Omental fat pad (tissue), 4 donors: ENCODE data around the gene LASP1. TPM values are rescaled to one million over a fixed set of nuclear protein-coding genes. Genes with fewer than 3 reads are reported as not detected.

ENCODE experiments used
- ATAC-seq: fragments of 150-250 bp; one replicate; pipeline ENCODE4 v1.9.1; 2016; ENCODE audit warnings: mild to moderate bottlenecking, moderate library complexity; ENCODE audit not compliant: low FRiP score
- DNase-seq: peaks from one replicate; pipeline ENCODE4 v3.0.0-alpha.2; 2019; ENCODE audit warnings: low spot score
- small RNA-seq: library from RNA; depleted of rRNA; stranded (forward); fragments of <200 nt; gene quantifications from one replicate; pipeline ENCODE3, GENCODE V24; 2016
- total RNA-seq, 4 donors: library from RNA; depleted of rRNA; stranded (reverse); fragments of >200 nt; gene quantifications; one replicate each; pipeline ENCODE4 v1.1.0, GENCODE V29; 2016
- TF ChIP-seq, protein P1 (sequence below), 3 donors: fragments of 450-650 bp; IDR thresholded peaks; one replicate each; pipeline ENCODE4 v1.5.1; 2016 to 2017; ENCODE audit warnings: antibody characterized with exemption in 3 of 3, mild to moderate bottlenecking in 3 of 3, moderate library complexity in 2 of 3

The LASP1 gene
- total RNA-seq, 4 donors from 2014 or later: 111 to 174 (median 148) TPM

DNA sequence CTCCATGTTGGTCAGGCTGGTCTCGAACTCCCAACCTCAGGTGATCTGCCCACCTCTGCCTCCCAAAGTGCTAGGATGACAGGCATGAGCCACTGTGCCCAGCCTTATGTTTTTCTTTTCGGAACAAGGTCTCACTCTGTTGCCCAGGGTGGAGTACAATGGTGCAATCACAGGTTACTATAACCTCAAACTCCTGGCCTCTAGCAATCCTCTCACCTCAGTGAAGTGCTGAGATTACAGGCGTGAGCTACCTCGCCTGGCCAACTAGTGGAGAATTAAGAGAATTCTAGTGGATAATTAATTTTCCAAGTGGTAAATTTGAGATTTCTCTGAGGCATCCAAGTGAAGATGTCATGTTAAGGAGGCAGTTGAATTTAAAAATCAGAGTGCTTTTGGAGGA is 100.3 kb downstream of the LASP1 start:
- TF ChIP-seq, protein P1, sequence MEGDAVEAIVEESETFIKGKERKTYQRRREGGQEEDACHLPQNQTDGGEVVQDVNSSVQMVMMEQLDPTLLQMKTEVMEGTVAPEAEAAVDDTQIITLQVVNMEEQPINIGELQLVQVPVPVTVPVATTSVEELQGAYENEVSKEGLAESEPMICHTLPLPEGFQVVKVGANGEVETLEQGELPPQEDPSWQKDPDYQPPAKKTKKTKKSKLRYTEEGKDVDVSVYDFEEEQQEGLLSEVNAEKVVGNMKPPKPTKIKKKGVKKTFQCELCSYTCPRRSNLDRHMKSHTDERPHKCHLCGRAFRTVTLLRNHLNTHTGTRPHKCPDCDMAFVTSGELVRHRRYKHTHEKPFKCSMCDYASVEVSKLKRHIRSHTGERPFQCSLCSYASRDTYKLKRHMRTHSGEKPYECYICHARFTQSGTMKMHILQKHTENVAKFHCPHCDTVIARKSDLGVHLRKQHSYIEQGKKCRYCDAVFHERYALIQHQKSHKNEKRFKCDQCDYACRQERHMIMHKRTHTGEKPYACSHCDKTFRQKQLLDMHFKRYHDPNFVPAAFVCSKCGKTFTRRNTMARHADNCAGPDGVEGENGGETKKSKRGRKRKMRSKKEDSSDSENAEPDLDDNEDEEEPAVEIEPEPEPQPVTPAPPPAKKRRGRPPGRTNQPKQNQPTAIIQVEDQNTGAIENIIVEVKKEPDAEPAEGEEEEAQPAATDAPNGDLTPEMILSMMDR (IDR thresholded peaks at IDR 0.05): no peak
- DNase-seq: no peak
- no peak for ATAC-seq

DNA sequence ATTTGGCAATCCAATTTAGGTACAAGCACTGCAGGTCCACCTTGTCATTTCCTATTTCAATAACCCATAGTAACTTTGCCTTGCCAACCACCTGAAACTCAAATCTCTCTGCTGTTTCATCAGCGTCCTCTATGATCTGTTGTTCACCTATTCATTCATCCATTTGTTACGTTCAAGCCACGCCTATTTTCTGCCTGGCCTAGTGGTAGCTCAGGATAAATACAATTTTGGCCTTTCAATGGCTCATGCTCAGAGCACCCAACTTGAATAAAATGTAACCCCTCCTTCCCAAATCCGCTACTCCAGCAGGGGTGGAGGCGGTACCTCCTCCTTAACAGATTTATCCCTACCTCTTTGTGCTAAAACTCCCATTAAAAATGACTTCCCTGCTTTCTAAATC is 100.9 kb downstream of the LASP1 start:
- TF ChIP-seq, protein P1 (IDR thresholded peaks at IDR 0.05): no peak
- DNase-seq (no peak), ATAC-seq (no peak)

Small RNA genes within 50 kb of the gene (small RNA-seq; reads per million reads assigned to genes)
- gene MIR4727 (not detected), gene MIR6779 (not detected), gene SNORA21 (not detected), gene SNORA21B (not detected)

Other genes with a start within 250 kb of the LASP1 start
- gene EPOP, start 195.1 kb upstream of the LASP1 start, total RNA-seq: 1 to 10 TPM in 2 of 4 donors, under 1 TPM in 2; 0.38 to 5.2 (median 1.5) TPM
- gene MLLT6, start 164.8 kb upstream of the LASP1 start, total RNA-seq: 100 to 1,000 TPM in 1 of 4 donors, 10 to 100 TPM in 3; 38.7 to 108 (median 54.8) TPM
- 10 to 100 TPM in 3 of 4 donors, 1 to 10 TPM in 1; 7.6 to 25.5 (median 15.7) TPM for gene CISD3, start 139.7 kb upstream of the LASP1 start, total RNA-seq
- 10 to 100 TPM in 1 of 4 donors, 1 to 10 TPM in 3; 3.2 to 17.0 (median 6.1) TPM for gene PCGF2, start 121.7 kb upstream of the LASP1 start, total RNA-seq
- gene PSMB3, start 117.3 kb upstream of the LASP1 start, total RNA-seq: 100 to 1,000 TPM; 140 to 169 (median 155) TPM
- gene PIP4K2B, start 70.5 kb upstream of the LASP1 start, total RNA-seq: 10 to 100 TPM; 25.7 to 79.0 (median 47.2) TPM
- 10 to 100 TPM; 15.2 to 49.6 (median 30.5) TPM for gene CWC25, start 44.7 kb upstream of the LASP1 start, total RNA-seq
- 1,000 to 10,000 TPM; 1,566 to 2,133 (median 2,034) TPM for gene RPL23, start 16.3 kb upstream of the LASP1 start, total RNA-seq
- gene FBXO47, start 97.3 kb downstream of the LASP1 start, total RNA-seq: not detected